ENCODE measurements around the gene GP1BB. TPM values are rescaled to one million over a fixed set of nuclear protein-coding genes. Genes with fewer than 3 reads are reported as not detected.

GP1BB gene
- total RNA-seq, 1 donor from 2014 or later = 0.95 TPM

- H4K20me1 ChIP-seq (ENCODE audit: insufficient read depth, low read length) = no peaks in the 10 kb centered on the region
- no peak for DNase-seq (ENCODE audit: low read depth)
- no peak for FAIRE-seq
- no peak overlapping the region for H3K4me2 ChIP-seq (ENCODE audit: low read length)
- Mint-ChIP-seq H3K4me3 (ENCODE audit: unreplicated experiment) (no peak overlapping the region), H3K4me1 (ENCODE audit: low read depth, unreplicated experiment) (no peaks in the 10 kb centered on the region), H3K27me3 (ENCODE audit: low read depth, unreplicated experiment) (peaks cover 13% of the 10 kb centered on the region), H3K9me3 (ENCODE audit: unreplicated experiment) (no peaks in the 10 kb centered on the region), H3K27ac (ENCODE audit: unreplicated experiment) (no peak overlapping the region), H3K36me3 (ENCODE audit: low read depth, unreplicated experiment) (no peaks in the 10 kb centered on the region)
- no peak overlapping the region for H3K27ac ChIP-seq (ENCODE audit: low read depth, low read length)
- no peaks in the 10 kb centered on the region for H3K4me1 ChIP-seq (ENCODE audit: insufficient read depth, low read length)
- H3K79me2 ChIP-seq (ENCODE audit: insufficient read depth, low read length) = no peaks in the 10 kb centered on the region
- no peaks in the 10 kb centered on the region for H3K9me3 ChIP-seq (ENCODE audit: insufficient read depth, low read depth, low read length)
- no peak overlapping the region for H2AFZ ChIP-seq (ENCODE audit: low read depth, low read length)
- H3K27me3 ChIP-seq (ENCODE audit: insufficient read depth, low read length) = peaks cover under 1% of the 10 kb centered on the region
- H3K9ac ChIP-seq (ENCODE audit: low read length) = no peak overlapping the region
- no peak overlapping the region for H3K4me3 ChIP-seq (ENCODE audit: insufficient read depth, low read depth, low read length)
- H3K36me3 ChIP-seq (ENCODE audit: insufficient read depth, low read length) = no peaks in the 10 kb centered on the region
- TF ChIP-seq EZH2 (IDR thresholded peaks at IDR 0.05; ENCODE audit: insufficient read depth, low read length) (no peak), CTCF (IDR thresholded peaks at IDR 0.05; ENCODE audit: insufficient read depth, low read depth, low read length) (no peak)
Measured at GRCh38 chr22:19743081-19743480, 19.7 kb downstream of the GP1BB start.

GRCh38 chr22:19743651-19744050, 20.3 kb downstream of the GP1BB start:
- Histone ChIP-seq H3K9me3 (ENCODE audit: insufficient read depth, low read depth, low read length) (no peaks in the 10 kb centered on the region), H3K27me3 (ENCODE audit: insufficient read depth, low read length) (peaks cover 5% of the 10 kb centered on the region), H3K9ac (ENCODE audit: low read length) (no peak overlapping the region), H2AFZ (ENCODE audit: low read depth, low read length) (no peak overlapping the region), H3K4me2 (ENCODE audit: low read length) (no peak overlapping the region), H4K20me1 (ENCODE audit: insufficient read depth, low read length) (no peaks in the 10 kb centered on the region), H3K79me2 (ENCODE audit: insufficient read depth, low read length) (no peaks in the 10 kb centered on the region), H3K4me1 (ENCODE audit: insufficient read depth, low read length) (no peaks in the 10 kb centered on the region), H3K27ac (ENCODE audit: low read depth, low read length) (no peak overlapping the region), H3K36me3 (ENCODE audit: insufficient read depth, low read length) (no peaks in the 10 kb centered on the region), H3K4me3 (ENCODE audit: insufficient read depth, low read depth, low read length) (no peak overlapping the region)
- H3K27me3 Mint-ChIP-seq (ENCODE audit: low read depth, unreplicated experiment) = peaks cover 19% of the 10 kb centered on the region
- no peaks in the 10 kb centered on the region for H3K4me1 Mint-ChIP-seq (ENCODE audit: low read depth, unreplicated experiment)
- TF ChIP-seq CTCF (IDR thresholded peaks at IDR 0.05; ENCODE audit: insufficient read depth, low read depth, low read length) = no peak
- TF ChIP-seq EZH2 (IDR thresholded peaks at IDR 0.05; ENCODE audit: insufficient read depth, low read length) = no peak
- H3K9me3 Mint-ChIP-seq (ENCODE audit: unreplicated experiment) = no peaks in the 10 kb centered on the region
- DNase-seq (ENCODE audit: low read depth) (no peak), FAIRE-seq (no peak)
- H3K27ac Mint-ChIP-seq (ENCODE audit: unreplicated experiment) = no peak overlapping the region
- H3K36me3 Mint-ChIP-seq (ENCODE audit: low read depth, unreplicated experiment) = no peaks in the 10 kb centered on the region
- no peak overlapping the region for H3K4me3 Mint-ChIP-seq (ENCODE audit: unreplicated experiment)

- H3K79me2 ChIP-seq (ENCODE audit: insufficient read depth, low read length) = no peaks in the 10 kb centered on the region
- Mint-ChIP-seq H3K9me3 (ENCODE audit: unreplicated experiment) (no peaks in the 10 kb centered on the region), H3K4me1 (ENCODE audit: low read depth, unreplicated experiment) (no peaks in the 10 kb centered on the region), H3K4me3 (ENCODE audit: unreplicated experiment) (no peak overlapping the region), H3K36me3 (ENCODE audit: low read depth, unreplicated experiment) (no peaks in the 10 kb centered on the region), H3K27me3 (ENCODE audit: low read depth, unreplicated experiment) (peaks cover 22% of the 10 kb centered on the region), H3K27ac (ENCODE audit: unreplicated experiment) (no peak overlapping the region)
- no peak overlapping the region for H3K4me2 ChIP-seq (ENCODE audit: low read length)
- H3K36me3 ChIP-seq (ENCODE audit: insufficient read depth, low read length) = no peaks in the 10 kb centered on the region
- no peaks in the 10 kb centered on the region for H3K9me3 ChIP-seq (ENCODE audit: insufficient read depth, low read depth, low read length)
- H4K20me1 ChIP-seq (ENCODE audit: insufficient read depth, low read length) = no peaks in the 10 kb centered on the region
- no peaks in the 10 kb centered on the region for H3K4me1 ChIP-seq (ENCODE audit: insufficient read depth, low read length)
- no peak overlapping the region for H2AFZ ChIP-seq (ENCODE audit: low read depth, low read length)
- TF ChIP-seq CTCF (IDR thresholded peaks at IDR 0.05; ENCODE audit: insufficient read depth, low read depth, low read length) (no peak), EZH2 (IDR thresholded peaks at IDR 0.05; ENCODE audit: insufficient read depth, low read length) (no peak)
- no peak overlapping the region for H3K9ac ChIP-seq (ENCODE audit: low read length)
- DNase-seq (ENCODE audit: low read depth) (no peak), FAIRE-seq (no peak)
- H3K27ac ChIP-seq (ENCODE audit: low read depth, low read length) = no peak overlapping the region
- H3K27me3 ChIP-seq (ENCODE audit: insufficient read depth, low read length) = peaks cover 12% of the 10 kb centered on the region
- H3K4me3 ChIP-seq (ENCODE audit: insufficient read depth, low read depth, low read length) = no peak overlapping the region
Measured at GRCh38 chr22:19744350-19745006, 21.1 kb downstream of the GP1BB start.

Measured in astrocyte (in vitro differentiated cells and primary cell).